Ammon's horn (tissue), 1 donor: ENCODE data around the gene FLT3LG.

Source experiments
- DNase-seq: peaks from one replicate; pipeline ENCODE4 v3.0.0-alpha.2; 2016; ENCODE audit warnings: low spot score

Gene FLT3LG

DNA sequence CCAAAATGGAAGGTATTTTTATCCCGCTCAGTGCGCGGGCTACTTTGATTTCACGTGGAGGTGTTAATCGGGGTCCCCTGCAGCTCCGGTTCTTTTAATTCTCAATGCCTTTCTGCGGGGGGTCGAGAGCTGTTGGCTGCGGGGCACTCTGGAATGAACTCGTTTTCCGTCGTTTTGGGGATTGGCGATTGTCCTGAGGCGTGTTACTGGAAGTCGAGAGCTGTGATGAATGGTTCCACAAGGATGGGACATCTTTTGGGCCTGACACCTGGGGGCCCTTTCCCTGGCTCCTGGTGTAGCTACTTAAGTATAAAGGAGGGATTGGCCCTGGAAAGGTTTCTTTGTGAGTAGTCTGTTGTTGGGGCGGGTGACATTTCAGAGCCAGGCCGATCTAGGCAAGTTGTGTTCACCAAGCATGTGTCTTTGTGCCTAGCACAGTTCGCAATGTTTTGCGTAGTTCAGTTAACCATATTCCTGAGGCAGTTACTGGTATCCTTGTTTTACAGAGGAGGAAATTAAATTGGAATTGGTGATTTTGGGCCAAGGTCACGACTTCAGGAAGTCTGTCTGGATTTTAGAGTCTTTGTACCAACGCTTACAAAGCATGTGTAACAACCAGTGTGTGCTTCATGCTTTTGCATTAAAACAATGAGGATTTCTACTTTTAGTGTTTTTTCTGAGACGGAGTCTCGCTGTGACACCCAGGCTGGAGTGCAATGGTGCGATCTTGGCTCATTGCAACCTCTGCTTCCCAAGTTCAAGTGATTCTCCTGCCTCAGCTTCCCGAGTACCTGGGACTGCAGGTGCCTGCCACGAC lies 14.2 kb downstream of the FLT3LG start:
- no peak for DNase-seq

DNA sequence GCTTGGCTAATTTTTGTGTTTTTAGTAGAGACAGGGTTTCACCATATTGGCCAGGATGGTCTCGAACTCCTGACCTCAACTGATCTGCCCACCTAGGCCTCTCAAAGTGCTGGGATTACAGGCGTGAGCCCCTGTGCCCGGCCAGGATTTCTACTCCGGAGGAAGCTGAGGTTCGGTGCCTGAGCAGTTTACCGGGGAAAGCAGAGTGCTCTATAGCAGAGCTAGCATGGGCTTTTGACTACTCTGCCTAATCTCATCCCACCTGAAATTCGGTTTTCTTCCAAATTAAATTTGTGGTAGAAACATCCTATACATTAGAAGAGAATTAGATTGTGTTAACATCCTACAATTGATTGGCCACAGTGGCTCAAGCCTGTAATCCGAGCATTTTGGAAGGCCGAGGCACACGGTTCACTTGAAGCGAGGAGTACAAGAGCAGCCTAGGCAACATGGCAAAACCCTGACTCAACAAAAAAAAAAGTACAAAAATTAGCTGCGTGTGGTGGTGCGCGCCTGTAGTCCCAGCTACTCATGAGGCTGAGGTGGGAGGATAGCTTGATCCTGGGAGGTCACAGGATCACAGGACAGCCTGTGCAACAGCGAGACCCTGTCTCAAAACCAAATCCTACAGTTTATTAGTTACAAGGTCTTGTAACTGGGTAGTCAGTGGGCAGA lies 15.0 kb downstream of the FLT3LG start:
- no peak for DNase-seq

DNA sequence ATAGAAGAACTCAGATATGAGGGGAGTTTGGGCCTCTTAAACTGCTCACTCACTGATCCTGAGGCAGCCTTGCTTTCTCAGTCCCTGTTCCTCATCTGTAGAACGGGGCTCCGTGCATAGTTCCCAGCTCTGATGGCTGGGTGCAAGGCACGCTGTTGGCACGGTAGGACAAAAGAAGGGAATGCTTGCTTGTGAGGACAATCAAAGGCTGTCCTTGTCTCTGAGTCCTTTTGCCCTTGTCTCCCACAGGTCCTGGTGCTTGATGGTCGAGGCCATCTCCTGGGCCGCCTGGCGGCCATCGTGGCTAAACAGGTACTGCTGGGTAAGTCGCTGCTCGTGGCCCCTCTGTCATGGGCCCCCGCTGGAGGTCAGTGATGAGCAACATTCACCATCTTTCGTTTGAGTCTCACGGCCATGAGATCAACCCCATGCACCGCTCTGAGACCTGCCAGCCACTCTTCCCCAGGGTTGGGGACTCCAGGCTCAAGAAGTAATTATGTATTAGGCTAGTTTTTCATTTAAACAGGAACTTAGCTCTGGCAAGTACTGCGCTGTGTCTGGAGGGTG lies 15.7 kb downstream of the FLT3LG start:
- no peak for DNase-seq

DNA sequence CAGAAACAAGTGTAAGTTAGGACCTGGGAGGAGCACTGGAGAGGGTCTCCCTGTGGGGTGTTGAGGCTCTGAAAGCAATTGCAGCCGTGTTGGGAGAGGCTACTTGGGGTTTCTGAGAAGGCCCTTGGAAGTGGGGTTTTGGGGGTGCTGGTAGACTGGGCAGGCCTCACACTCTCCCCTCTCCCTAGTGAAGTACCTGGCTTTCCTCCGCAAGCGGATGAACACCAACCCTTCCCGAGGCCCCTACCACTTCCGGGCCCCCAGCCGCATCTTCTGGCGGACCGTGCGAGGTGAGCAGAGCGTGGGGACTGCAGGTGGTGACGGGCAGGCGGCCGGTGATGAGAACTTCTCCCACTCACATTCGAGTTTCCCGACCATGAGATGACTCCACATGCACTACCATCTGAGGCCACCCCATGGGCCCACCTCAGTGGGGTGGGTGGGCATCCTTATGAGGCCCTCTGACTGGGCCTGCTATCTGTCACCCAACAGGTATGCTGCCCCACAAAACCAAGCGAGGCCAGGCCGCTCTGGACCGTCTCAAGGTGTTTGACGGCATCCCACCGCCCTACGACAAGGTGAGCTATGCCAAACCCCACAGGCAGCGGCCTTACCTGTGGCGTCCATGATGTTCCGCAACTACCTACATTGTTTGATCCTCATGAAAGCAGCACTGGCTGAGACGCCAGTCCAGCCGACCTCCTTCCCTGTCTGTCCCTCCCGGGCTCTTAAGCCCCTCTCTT lies 16.4 kb downstream of the FLT3LG start:
- no peak for DNase-seq

DNA sequence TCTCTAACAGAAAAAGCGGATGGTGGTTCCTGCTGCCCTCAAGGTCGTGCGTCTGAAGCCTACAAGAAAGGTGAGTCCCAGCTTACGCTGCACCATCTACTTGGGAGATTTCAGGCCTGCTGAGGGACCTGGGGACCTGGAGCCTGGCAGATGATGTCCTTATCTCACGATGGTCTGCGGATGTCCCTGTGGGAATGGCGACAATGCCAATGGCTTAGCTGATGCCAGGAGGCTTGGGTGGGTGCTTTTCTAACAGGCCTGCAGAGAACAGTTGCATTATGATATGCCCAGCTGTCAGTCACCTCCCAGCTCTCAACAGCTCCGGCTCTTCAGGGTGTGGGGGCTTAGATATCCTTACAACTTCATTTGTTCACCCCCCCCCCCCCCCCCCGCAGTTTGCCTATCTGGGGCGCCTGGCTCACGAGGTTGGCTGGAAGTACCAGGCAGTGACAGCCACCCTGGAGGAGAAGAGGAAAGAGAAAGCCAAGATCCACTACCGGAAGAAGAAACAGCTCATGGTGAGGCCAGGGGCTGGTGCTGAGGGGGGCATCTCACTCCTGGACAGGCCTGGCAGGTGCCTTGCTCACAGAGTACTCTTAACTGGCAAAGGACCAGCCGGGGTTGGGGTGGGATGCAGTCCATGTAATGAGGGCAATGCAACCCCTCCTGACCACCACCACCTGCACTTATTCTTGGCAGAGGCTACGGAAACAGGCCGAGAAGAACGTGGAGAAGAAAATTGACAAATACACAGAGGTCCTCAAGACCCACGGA lies 17.2 kb downstream of the FLT3LG start:
- DNase-seq: no peak

DNA sequence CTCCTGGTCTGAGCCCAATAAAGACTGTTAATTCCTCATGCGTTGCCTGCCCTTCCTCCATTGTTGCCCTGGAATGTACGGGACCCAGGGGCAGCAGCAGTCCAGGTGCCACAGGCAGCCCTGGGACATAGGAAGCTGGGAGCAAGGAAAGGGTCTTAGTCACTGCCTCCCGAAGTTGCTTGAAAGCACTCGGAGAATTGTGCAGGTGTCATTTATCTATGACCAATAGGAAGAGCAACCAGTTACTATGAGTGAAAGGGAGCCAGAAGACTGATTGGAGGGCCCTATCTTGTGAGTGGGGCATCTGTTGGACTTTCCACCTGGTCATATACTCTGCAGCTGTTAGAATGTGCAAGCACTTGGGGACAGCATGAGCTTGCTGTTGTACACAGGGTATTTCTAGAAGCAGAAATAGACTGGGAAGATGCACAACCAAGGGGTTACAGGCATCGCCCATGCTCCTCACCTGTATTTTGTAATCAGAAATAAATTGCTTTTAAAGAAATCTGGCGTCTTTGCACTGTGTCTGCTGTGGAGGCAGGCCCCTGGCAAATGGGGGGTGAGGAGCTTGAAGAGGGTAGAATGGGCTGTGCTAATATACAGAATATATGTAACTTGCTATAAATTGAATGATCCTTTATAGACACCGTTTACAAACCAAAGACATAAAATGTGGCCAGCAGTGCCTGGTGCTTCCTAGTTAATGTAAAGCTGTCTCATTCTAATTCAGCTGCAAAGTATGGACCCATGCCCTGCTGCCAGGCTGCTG lies 18.0 kb downstream of the FLT3LG start:
- DNase-seq: no peak

DNA sequence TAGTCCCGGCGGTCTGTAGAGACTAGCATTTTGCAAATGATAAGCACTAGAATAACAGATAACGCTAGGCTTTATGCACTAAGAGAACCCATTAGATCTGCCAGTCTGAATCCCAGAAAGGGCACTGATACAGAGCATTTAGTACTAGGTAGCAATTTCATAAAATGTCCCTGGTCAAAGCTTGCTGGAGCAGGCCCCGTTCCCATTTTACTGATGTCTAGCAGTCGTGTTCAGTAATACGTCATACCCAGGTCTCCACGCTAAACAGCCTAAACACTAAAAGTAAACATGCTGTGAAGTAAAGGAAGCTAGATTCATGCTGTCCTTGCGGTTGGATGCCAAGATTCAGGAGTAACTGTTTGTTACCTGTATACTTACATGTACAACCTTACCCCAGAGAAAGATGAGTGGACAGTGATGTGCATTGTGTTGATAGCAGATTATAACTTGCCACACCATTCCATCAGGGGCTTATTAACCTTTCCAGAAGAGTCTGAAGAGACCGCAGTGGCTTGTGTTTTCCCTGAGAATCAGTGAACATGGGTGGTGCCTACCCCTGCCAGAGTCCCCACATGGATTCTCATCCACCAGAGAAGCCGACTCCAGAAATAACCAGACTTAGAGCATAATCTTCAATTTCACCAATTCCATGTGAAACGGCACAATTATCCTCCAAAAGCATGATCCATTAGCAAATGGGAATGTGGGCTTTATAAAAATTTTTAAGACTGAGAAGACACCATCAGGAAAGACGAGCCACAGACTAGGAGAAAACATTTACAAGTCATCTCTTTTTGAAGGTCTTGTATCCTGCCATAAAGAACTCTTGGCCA lies 18.8 kb downstream of the FLT3LG start:
- DNase-seq: no peak

DNA sequence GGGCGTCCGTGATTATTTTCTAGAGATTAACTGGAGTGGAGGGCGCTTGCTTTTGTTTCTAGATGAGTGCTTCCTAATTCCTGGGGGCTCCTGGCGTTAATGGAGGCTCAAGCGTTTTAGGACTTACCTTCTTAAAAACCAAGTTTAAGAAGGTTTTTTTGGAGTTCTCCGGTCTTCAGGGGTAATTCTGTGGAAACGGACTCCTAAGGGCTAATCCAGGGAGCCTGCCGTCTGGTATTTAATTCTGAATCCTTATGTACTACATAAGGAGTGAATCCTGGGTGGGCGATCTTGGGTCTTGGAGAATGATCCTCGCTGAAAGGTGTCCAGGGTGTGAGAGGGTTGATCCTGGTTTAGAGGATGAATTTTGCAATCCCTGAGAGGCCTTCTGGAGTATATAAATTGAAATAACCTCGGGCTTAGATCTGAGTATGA lies 22.6 kb downstream of the FLT3LG start:
- DNase-seq: no peak

DNA sequence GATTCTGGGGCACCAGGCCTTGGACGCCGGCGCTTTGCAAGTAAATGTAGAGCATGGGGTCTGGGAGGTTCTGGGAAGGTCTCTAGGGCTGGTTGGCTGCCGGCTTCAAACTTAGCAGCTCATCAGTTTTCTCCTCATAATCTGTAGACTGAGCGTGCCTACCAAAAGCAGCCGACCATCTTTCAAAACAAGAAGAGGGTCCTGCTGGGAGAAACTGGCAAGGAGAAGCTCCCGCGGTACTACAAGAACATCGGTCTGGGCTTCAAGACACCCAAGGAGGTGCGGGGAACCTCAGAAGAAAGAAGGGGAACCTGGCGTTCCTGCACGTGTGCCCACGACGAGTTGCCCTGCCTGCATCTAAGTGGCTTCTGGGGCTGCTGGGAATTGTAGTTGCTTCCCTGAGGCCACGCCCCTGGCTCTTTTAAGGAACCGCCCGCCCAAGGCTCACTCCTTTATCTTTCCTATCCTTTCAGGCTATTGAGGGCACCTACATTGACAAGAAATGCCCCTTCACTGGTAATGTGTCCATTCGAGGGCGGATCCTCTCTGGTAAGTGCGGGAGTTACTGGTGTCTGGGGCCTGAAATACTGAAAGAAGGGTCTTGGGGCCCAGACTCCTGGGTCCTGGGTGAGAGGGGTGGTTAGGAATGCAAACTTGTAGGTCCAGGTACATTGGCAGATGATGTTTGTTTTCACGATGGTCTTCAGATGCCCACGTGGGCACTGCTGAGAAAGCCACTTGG lies 23.2 kb downstream of the FLT3LG start:
- peak; percentile 61 for DNase-seq

DNA sequence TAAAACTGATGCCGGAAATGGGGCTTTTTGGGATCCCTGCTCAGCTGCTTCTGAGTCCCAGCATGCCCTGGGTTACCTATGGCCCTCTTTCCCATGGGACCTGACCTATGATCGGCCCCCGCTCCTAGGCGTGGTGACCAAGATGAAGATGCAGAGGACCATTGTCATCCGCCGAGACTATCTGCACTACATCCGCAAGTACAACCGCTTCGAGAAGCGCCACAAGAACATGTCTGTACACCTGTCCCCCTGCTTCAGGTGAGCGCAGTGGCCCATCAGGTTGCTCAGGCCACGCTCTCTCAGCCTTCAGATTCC lies 23.7 kb downstream of the FLT3LG start:
- DNase-seq: no peak

DNA sequence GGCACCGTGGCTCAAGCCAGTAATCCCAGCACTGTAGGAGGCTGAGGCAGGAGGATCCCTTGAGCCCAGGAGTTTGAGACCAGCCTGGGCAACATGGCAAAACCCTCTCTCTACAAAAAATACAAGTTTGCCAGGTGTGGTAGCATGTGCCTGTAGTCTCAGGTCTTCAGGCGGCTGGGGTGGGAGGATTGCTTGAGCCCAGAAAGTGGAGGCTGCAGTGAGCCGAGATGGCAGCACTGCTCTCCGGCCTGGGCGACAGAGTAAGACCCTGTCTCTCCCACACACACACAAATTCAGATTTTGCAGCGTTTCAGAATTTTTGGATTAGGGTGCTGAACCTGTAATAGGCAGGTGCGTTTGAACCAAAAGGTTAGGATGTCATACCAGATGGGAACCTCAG lies 24.5 kb downstream of the FLT3LG start:
- DNase-seq: no peak

DNA sequence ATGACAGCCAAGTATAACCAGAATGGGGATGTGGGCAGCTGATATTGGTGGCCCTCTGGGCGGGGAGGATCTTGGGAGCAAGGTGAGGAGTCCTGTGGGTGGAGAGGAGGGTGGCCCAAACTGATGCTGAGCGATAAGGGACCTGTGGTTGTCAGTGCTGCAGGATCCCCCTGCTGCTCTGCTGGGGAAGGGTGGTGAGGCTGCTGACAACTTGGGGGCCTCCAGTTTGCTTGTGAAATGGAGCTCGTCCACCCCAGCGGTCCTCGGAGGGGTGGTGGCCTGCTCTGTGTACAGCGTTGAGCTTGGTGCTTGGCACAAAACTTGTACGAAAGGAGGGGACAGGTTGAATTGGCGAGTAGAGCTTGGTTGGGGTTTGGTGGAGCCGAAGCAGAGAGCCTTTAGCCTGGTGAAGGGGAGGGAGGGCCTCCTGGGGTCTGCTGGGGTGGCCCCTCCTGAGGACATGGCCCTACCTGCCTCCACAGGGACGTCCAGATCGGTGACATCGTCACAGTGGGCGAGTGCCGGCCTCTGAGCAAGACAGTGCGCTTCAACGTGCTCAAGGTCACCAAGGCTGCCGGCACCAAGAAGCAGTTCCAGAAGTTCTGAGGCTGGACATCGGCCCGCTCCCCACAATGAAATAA lies 25.1 kb downstream of the FLT3LG start:
- no peak for DNase-seq

DNA sequence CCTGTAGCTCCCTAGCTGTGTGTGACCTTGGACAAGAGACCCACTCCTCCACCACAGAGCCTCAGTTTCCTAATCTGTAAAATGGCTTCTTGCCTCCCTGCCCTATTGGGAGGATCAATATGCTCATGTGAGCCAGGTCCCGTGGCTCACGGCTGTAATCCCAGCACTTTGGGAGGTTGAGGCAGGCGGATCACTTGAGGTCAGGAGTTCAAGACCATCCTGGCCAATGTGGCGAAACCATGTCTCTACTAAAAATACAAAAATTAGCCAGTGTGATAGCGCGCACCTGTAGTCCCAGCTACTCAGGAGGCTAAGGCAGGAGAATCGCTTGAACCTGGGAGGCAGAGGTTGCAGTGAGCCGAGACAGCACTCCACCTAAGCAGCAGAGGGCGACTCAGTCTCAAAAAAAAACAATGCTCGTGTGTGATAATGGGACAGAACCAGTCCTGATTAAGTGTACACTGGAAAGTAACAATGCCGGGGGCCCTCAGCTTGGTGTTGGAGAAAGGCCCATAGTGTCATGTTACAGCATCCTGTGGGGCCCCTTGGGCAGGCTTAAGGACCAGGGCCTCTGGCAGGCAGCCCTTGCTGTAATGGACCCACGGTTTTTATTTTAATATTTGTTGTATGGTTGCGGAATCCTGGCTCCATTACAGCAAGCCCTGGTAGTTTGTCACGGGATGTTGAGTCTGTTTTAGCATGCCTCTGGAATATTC lies 29.0 kb downstream of the FLT3LG start:
- DNase-seq: peak; percentile 51

DNA sequence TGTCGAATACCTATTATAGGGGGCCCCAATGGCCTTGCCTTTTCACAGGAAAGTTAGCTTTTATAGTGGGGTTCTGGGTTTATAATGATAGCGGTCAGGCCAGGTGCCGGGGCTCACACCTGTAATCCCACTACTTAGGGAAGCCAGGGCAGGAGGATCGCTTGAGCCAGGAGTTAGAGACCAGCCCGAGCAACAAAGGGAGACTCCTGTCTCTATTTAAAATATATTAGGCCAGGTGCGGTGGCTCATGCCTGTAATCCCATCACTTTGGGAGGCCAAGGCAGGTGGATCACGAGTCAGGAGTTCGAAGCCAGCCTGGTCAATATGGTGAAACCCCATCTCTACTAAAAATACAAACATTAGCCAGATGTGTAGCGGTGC lies 29.6 kb downstream of the FLT3LG start:
- DNase-seq: no peak

DNA sequence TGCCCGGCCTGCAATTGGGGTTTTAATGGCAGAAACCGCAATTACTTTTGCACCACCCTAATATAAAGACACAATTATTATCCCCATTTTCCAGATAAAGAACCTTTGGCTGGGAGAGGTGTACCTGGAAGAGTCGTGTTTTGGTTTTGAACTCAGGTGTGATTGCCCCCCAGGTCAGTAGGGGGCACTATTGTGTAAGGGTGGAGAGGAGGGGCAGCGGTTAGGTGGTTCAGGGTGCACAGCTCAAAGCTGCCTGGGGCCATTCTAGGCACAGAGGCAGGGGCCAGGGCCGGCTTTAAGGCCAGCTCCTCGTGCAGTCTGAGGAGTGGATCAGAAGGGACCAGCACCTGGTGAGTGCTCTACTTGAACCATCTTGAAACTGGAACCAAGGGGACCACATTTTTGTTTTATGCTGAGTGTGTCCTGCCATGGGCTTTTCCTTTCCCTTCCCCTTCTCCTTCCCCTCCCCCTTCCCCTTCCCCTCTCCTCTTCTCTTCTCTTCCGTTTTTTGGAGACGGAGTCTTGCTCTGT lies 32.6 kb downstream of the FLT3LG start:
- peak; percentile 54 for DNase-seq

DNA sequence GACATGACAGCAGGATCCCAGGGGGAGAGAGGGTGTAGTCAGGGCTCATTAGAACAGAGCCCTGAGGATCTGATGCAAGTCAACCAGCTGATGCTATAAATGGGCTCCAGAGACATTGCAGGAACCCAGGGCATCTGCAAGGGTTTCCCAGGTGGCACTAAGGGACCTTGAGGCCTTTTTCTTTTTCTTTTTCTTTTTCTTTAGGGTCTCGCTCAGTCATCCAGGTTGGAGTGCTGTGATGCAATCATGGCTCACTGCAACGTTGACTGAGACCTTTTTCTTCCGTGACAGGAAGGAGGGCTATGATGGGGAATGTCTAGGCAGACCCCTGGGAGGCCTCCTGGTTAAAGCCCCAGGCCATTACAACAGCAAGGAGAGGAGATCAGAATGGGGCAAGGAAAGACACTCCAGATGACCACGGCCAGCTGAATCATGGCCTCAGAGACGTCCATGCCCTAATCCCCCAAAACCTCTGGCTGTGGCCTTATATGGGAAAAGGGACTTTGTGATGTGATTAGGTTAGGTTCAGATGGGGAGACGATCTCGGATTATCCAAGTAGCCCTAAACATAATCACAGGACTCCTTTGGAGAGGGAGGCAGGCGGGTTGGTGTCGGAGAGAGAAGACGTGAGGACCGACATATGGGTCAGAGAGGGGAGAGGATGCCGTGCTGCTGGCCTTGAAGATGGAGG lies 33.9 kb downstream of the FLT3LG start:
- DNase-seq: no peak

DNA sequence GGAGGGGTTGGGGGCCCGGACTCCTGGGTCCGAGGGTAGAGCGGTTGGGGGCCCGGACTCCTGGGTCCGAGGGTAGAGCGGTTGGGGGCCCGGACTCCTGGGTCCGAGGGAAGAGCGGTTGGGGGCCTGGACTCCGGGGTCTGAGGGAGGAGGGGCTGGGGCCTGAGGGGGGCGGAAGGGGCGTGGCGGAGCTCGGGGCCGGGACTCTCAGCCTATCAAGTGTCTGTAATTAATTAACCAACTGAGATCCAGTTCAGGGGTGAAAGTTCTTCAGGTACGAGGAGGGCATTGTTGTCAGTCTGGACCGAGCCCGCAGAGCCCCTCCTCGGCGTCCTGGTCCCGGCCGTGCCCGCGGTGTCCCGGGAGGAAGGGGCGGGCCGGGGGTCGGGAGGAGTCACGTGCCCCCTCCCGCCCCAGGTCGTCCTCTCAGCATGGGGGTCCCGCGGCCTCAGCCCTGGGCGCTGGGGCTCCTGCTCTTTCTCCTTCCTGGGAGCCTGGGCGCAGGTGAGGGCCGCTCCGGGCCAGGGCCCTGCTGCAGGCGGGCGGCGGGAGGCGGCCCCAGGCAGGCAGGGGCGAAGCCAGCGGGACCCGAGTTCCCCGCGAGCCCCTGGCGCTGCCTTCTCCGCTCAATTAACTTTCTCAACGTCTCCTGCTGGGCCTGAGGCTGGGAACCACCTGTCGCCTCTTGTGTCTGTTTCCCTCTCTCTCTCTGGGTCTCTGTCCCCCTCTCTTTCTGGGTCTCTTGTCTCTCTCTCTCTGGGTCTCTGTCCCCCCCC lies 39.1 kb downstream of the FLT3LG start:
- no peak for DNase-seq
